GM12878 (cell line): ENCODE results near the gene GLIPR2.

Experiments
- RELA ChIP-seq: fragments of 450-650 bp; IDR thresholded peaks from 2 replicates; pipeline ENCODE4 v1.8.0; 2014; ENCODE audit warnings: borderline replicate concordance; ENCODE audit not compliant: partially characterized antibody
- RFX5 ChIP-seq: IDR thresholded peaks from 2 replicates; pipeline ENCODE4 v1.6.1; 2011; ENCODE audit warnings: low read depth, low read length, improper control_type of control experiment
- TAF1 ChIP-seq: IDR thresholded peaks from 2 replicates; pipeline ENCODE4 v1.6.1; 2011; ENCODE audit warnings: mild to moderate bottlenecking, low read depth, low read length, borderline replicate concordance
- TF ChIP-seq, protein P1 (sequence below), 3 experiments: IDR thresholded peaks in 2 of 3; conservative IDR thresholded peaks in 1 of 3; 2 replicates each; pipeline ENCODE4 v1.5.1; 2011; ENCODE audit warnings: low read depth in 3 of 3, low read length in 3 of 3, mild to moderate bottlenecking in 3 of 3, control low read depth in 2 of 3, moderate library complexity in 2 of 3, inconsistent platforms in 1 of 3, mixed read lengths in 1 of 3; ENCODE audit not compliant: control insufficient read depth in 2 of 3, insufficient read depth in 1 of 3; ENCODE audit errors: extremely low read depth in 1 of 3

DNA sequence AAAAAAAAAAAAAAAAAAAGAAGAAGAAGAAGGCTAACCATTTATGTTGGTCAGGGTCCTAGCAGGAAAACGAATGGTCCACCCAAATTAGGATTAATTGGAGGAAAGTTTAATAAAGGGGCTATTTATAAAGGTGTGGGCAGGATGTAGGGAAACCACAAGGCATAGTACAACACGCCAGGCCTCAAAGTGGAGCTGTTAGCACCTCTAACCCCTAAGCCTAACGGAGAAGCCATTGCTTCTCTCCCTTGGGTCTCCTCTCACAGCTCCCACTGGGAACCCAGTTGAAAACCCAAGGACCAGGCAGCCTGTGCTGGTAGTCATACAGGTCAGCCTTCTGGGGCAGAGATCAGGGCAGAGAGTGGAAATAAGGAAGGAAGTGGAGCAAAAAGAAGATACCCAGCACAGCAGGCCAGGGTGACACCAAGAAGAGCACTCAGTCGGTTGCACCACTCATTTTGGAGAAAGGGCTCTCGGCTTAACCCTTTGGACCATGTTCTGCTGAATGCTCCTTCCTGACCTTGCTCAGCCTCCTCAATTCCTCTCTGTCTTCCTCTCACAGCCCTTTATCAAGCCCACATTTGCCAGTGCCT lies 8.8 kb upstream of the GLIPR2 start:
- TF ChIP-seq, protein P1, sequence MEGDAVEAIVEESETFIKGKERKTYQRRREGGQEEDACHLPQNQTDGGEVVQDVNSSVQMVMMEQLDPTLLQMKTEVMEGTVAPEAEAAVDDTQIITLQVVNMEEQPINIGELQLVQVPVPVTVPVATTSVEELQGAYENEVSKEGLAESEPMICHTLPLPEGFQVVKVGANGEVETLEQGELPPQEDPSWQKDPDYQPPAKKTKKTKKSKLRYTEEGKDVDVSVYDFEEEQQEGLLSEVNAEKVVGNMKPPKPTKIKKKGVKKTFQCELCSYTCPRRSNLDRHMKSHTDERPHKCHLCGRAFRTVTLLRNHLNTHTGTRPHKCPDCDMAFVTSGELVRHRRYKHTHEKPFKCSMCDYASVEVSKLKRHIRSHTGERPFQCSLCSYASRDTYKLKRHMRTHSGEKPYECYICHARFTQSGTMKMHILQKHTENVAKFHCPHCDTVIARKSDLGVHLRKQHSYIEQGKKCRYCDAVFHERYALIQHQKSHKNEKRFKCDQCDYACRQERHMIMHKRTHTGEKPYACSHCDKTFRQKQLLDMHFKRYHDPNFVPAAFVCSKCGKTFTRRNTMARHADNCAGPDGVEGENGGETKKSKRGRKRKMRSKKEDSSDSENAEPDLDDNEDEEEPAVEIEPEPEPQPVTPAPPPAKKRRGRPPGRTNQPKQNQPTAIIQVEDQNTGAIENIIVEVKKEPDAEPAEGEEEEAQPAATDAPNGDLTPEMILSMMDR (IDR thresholded peaks at IDR 0.05 in 2 of 3, conservative IDR thresholded peaks at IDR 0.05 in 1 of 3; ENCODE audit: control insufficient read depth in 2 of 3, extremely low read depth in 1 of 3, insufficient read depth in 1 of 3, low read depth in 3 of 3, low read length in 3 of 3): no peak
- TF ChIP-seq RFX5: no peak
- no peak for TF ChIP-seq TAF1
- no peak for TF ChIP-seq RELA
